ENCODE data around the gene CEP43. TPM values are rescaled to one million over a fixed set of nuclear protein-coding genes. Genes with fewer than 3 reads are reported as not detected.

Gene CEP43
- polyA plus RNA-seq, 3 donors = 3.8 to 7.1 (median 6.4) TPM

- H3K27ac ChIP-seq (ENCODE audit: low read depth in 1 of 2, low read length in 2 of 2) = no peak overlapping the region
- H3K4me3 Mint-ChIP-seq = no peak overlapping the region
- no peaks in the 10 kb centered on the region for H4K20me1 ChIP-seq (ENCODE audit: insufficient read depth, low read length)
- H3K9ac ChIP-seq (ENCODE audit: insufficient read depth, low read length, poor library complexity, severe bottlenecking) = no peak overlapping the region
- no CpG with 5 or more reads among the region's 3 CpGs for WGBS (ENCODE audit: insufficient coverage)
- peaks cover 31 to 68% of the 10 kb centered on the region in 2 donors for H3K36me3 ChIP-seq (replicated peaks in 1 of 2; ENCODE audit: control insufficient read depth in 1 of 2, insufficient read depth in 2 of 2, low read length in 2 of 2)
- DNase-seq = no peak
- no peaks in the 10 kb centered on the region for H3K27me3 ChIP-seq (ENCODE audit: control insufficient read depth in 2 of 2, insufficient read depth in 2 of 2, low read length in 2 of 2)
- no peak overlapping the region for H2AFZ ChIP-seq (ENCODE audit: insufficient read depth, low read depth, low read length, poor library complexity, severe bottlenecking)
- no peaks in the 10 kb centered on the region for H3K79me2 ChIP-seq (ENCODE audit: insufficient read depth, low read length)
- no peak overlapping the region for H3K4me3 ChIP-seq (replicated peaks in 1 of 3; ENCODE audit: low read depth in 2 of 3, low read length in 3 of 3)
- peaks cover 13% of the 10 kb centered on the region for H3K4me1 Mint-ChIP-seq
- peaks cover 0 to 2% (median 2%) of the 10 kb centered on the region in 3 donors for H3K27me3 Mint-ChIP-seq (ENCODE audit: low read depth in 3 of 3)
- no peaks in the 10 kb centered on the region for H3K9me3 ChIP-seq (replicated peaks in 1 of 2; ENCODE audit: control insufficient read depth in 1 of 2, insufficient read depth in 1 of 2, low read length in 2 of 2)
- peaks cover 51 to 59% of the 10 kb centered on the region in 2 donors for H3K36me3 Mint-ChIP-seq
- H3K4me2 ChIP-seq (replicated peaks; ENCODE audit: extremely low read depth, low read length, poor library complexity, severe bottlenecking) = no peak overlapping the region
- no peaks in the 10 kb centered on the region for H3K9me3 Mint-ChIP-seq
- H3K4me1 ChIP-seq (ENCODE audit: control insufficient read depth in 1 of 2, insufficient read depth in 2 of 2, low read length in 2 of 2) = peaks cover 10 to 12% of the 10 kb centered on the region in 2 donors
- no peak for TF ChIP-seq CTCF (IDR thresholded peaks at IDR 0.05)
- intact Hi-C loops (cut with micrococcal nuclease) = no loop called here
- H3K27ac Mint-ChIP-seq = no peak overlapping the region
Observed at GRCh38 chr6:167037762-167038161, 38.6 kb downstream of the CEP43 start.

GRCh38 chr6:167044696-167045095, 45.5 kb downstream of the CEP43 start:
- Histone ChIP-seq H3K9me3 (replicated peaks in 1 of 2; ENCODE audit: control insufficient read depth in 1 of 2, insufficient read depth in 1 of 2, low read length in 2 of 2) (no peaks in the 10 kb centered on the region), H2AFZ (ENCODE audit: insufficient read depth, low read depth, low read length, poor library complexity, severe bottlenecking) (no peak overlapping the region), H3K36me3 (replicated peaks in 1 of 2; ENCODE audit: control insufficient read depth in 1 of 2, insufficient read depth in 2 of 2, low read length in 2 of 2) (peaks cover 4 to 13% of the 10 kb centered on the region in 2 donors), H3K79me2 (ENCODE audit: insufficient read depth, low read length) (no peaks in the 10 kb centered on the region), H3K27ac (ENCODE audit: low read depth in 1 of 2, low read length in 2 of 2) (no peak overlapping the region), H3K4me1 (ENCODE audit: control insufficient read depth in 1 of 2, insufficient read depth in 2 of 2, low read length in 2 of 2) (peaks cover 35% of the 10 kb centered on the region in 2 donors), H3K4me3 (replicated peaks in 1 of 3; ENCODE audit: low read depth in 2 of 3, low read length in 3 of 3) (no peak overlapping the region), H4K20me1 (ENCODE audit: insufficient read depth, low read length) (no peaks in the 10 kb centered on the region), H3K27me3 (ENCODE audit: control insufficient read depth in 2 of 2, insufficient read depth in 2 of 2, low read length in 2 of 2) (no peaks in the 10 kb centered on the region), H3K4me2 (replicated peaks; ENCODE audit: extremely low read depth, low read length, poor library complexity, severe bottlenecking) (no peak overlapping the region), H3K9ac (ENCODE audit: insufficient read depth, low read length, poor library complexity, severe bottlenecking) (no peak overlapping the region)
- H3K36me3 Mint-ChIP-seq = peaks cover 10 to 16% of the 10 kb centered on the region in 2 donors
- peaks cover 39% of the 10 kb centered on the region for H3K4me1 Mint-ChIP-seq
- no peak for DNase-seq
- 97% methylated on average over 8 of the region's 10 CpGs for WGBS (ENCODE audit: insufficient coverage)
- H3K27me3 Mint-ChIP-seq (ENCODE audit: low read depth in 3 of 3) = peaks cover 0 to 2% (median 2%) of the 10 kb centered on the region in 3 donors
- no peaks in the 10 kb centered on the region for H3K9me3 Mint-ChIP-seq
- intact Hi-C loops (cut with micrococcal nuclease) = loop anchor here (5.0 to 10.0 kb wide), 3 partner anchors 42 to 100 kb away; no protein-coding TSS in a partner anchor
- TF ChIP-seq CTCF (IDR thresholded peaks at IDR 0.05) = no peak
- peak overlapping the region in 3 of 7 donors; percentile 40 to 61 (median 43) for H3K27ac Mint-ChIP-seq
- no peak overlapping the region for H3K4me3 Mint-ChIP-seq
